HG03039 (cell line): ENCODE results near the gene FMC1.
"Not testable (repeated sequence)": the region's sequence is repeated elsewhere in the genome, so short reads cannot be mapped to it uniquely, and the experiment has no call there.

Source experiments
- ATAC-seq: cut with Tn5 transposase; IDR thresholded peaks from one replicate; pipeline ENCODE4 v1.9.1; 2021; ENCODE audit warnings: mild to moderate bottlenecking, moderate library complexity; ENCODE audit not compliant: unreplicated experiment

The FMC1 gene

GRCh38 chr7:139340037-139340807 is 915 bp upstream of the FMC1 start:
- ATAC-seq: peak; percentile 80

DNA sequence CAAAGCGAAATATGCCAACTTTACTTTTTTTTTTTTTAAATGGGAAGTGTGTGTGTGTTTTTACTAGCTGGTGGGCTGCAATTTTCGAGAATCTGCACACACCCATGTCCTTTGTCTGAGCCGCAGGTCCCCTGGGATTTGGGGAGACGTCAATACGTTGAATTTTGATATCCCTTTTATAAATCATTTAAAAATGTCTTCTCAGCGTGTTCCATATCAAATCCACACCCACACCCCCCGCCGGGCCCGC is 404 bp upstream of the FMC1 start:
- ATAC-seq: no peak

- ATAC-seq: no peak
These were observed 664 bp downstream of the FMC1 start for GRCh38 chr7:139341776-139342226.

GRCh38 chr7:139345042-139345441 is 3.9 kb downstream of the FMC1 start:
- no peak for ATAC-seq

GRCh38 chr7:139351027-139351426 is 9.9 kb downstream of the FMC1 start:
- ATAC-seq: no peak

DNA sequence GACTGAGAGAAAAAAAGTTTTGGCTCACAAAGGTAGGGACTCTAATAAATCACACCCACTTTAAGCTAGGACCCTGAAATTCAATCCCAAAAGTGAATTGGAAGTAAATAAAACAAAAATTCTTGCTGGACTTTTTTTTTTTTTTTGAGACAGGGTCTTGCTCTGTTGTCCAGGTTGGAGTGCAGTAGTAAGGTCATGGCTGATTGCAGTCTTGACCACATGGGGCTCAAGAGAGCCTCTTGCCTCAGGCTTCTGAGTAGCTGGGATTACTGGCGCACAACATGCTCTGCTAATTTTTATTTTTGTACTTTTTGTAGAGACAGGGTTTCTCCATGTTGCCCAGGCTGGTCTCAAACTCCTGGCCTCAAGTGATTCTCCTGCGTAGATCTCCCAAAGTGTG is 13.6 kb downstream of the FMC1 start:
- ATAC-seq: no peak

DNA sequence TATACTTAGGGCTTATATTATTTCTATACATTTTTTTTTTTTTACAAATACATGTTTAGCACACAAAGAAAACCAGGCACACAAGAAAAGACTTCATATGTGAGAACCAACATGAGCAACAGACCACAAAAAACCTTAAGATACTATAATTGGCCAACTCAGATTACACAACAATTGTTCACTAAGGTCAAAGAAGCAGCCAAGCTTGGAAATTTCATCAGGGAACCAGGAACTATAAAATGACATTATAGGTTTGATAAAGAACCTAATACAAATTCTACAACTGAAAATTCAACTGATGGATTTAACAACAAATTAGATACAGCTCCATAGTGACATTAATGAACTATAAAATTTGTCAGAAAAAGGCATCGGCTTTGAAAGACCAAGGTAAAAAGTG is 14.2 kb downstream of the FMC1 start:
- no peak for ATAC-seq

- ATAC-seq: not testable (repeated sequence)
These were observed 16.8 kb downstream of the FMC1 start for GRCh38 chr7:139357729-139358506.

GRCh38 chr7:139358541-139359365 is 17.6 kb downstream of the FMC1 start:
- peak; percentile 13 for ATAC-seq

- ATAC-seq: peak; percentile 74
These were observed 18.5 kb downstream of the FMC1 start, which contains the start of gene LUC7L2 for GRCh38 chr7:139359366-139360209. Gene LUC7L2, plus strand, starts transcription at chr7:139359894. Its CDS starts 368 bp downstream, at chr7:139360262.

DNA sequence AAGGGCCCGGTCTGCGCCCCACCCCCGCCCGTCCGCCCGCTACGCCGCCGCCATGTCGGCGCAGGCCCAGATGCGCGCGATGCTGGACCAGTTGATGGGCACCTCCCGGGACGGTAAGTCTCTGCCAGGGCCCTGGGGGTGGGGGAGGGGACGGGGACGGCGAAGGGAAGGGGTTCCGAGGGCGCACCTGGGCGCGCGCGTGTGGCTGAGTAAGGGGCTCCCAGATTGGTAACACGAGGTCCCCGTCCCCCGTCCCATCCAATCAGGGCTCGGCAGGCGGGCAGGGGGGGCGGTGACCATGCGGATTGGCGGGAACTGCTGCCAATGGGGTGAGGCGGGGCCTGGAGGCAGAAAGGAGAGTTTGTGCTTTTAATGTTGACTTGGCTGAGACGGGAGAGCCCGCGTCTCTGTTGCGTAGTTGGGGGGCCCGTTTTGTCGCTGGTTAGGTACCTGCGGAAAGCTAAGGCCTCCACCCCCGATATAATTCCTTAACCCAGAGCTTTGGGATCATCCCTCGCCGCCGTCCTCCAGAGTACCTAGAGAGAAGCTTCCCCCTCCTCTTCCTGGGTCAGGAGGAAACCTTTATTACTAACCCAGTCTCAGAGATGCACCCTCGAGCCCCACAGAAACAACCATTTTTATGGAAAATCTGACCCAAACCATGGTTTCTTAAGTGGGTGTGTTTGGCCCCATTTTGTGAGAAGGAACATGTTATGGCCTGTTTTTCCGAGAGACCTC is 19.2 kb downstream of the FMC1 start:
- peak; percentile 62 for ATAC-seq

- ATAC-seq: no peak
These were observed 19.8 kb downstream of the FMC1 start for GRCh38 chr7:139360948-139361307.

GRCh38 chr7:139361523-139361922 is 20.4 kb downstream of the FMC1 start:
- no peak for ATAC-seq

DNA sequence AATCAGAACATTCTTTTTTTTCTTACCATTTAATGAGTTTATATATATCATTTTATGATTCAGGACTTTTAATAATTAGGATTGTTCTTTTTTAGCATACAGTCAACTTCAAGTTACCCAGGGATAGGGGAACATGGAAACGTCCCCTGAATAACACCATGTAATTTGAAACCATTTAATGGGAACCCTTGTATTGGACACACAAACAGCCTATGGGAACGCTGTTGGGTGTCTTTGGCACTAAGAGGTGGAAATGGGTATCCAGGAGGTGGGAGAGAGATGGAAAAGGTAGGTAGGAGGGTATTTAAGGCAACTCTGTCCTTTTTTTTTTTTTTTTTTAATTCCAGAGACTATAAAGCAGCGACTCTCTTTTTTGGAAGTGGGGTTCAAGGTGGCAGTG is 21.2 kb downstream of the FMC1 start:
- no peak for ATAC-seq

DNA sequence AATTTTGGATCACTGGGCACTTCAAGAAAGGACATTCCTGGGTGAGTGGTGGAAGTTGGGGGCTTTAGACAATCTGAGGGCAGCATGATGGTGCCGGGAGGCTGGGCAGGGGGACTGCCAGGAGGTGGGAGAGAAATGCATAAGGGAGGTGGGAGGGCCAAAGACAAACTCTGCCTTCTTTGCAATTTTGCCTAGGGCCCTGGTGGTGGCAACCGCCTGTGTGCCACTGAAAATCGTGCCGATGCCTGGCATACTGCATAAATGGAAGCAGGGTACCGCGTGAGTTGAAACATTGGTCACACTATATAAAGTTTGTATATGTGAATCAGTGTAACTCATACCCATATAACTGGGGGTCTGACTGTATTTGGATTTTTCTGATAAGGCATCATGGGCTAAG is 21.8 kb downstream of the FMC1 start:
- ATAC-seq: no peak

GRCh38 chr7:139365336-139365735 is 24.2 kb downstream of the FMC1 start:
- no peak for ATAC-seq

- no peak for ATAC-seq
These were observed 25.3 kb downstream of the FMC1 start for GRCh38 chr7:139366400-139366799.

DNA sequence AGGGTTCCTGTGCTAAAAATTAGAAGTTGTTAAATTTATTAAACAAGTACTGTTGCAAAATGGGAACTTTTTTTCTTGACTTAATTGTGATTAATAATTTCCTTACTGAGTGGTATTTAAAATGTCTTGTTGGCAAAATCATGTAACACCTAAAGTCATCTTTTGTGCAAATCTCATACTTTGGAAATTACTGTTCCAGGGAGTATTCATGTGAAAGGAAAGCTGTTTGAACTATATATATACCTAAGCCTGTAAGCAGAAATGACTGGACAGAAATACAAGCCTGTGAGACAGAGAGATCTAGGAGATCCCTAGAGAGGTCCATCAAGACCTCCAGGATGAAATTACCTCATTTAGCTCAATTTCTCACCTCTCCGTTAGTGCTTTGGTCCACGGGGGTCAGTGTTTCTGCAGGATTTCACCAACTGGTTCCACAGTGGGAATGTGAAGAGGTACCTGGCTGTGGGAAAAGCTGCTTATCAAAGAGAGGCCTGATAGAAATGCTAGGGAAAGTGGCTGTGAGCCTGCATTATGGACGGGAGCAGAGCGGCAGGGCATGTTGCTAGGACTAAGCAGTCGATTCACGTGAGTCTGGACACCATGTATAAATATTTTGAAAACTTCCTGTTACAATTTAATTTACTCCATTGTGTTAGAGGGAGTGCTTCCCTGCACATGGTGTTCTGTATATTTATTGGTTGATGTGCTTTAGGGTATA is 26.5 kb downstream of the FMC1 start:
- no peak for ATAC-seq

GRCh38 chr7:139370301-139370942 is 29.3 kb downstream of the FMC1 start:
- ATAC-seq: no peak
